Neuronal stem cell (in vitro differentiated cells): ENCODE results near the gene ATN1.

ENCODE experiments used
- DNase-seq: peaks from one replicate; pipeline ENCODE4 v3.0.0-alpha.2; 2013; ENCODE audit warnings: low spot score
- H2AFZ ChIP-seq: one replicate; pipeline ENCODE4 v1.6.1; 2013; ENCODE audit warnings: mild to moderate bottlenecking, low read length, inconsistent platforms
- H2AK5ac ChIP-seq: 2 replicates; pipeline ENCODE4 v1.6.1; 2013; ENCODE audit warnings: low read depth, mild to moderate bottlenecking, inconsistent platforms, low read length, moderate library complexity, mixed read lengths
- H2BK120ac ChIP-seq: 2 replicates; pipeline ENCODE4 v1.6.1; 2013; ENCODE audit warnings: low read depth, mild to moderate bottlenecking, inconsistent platforms, low read length, moderate library complexity, mixed read lengths
- H2BK12ac ChIP-seq: one replicate; pipeline ENCODE4 v1.6.1; 2013; ENCODE audit warnings: low read length, inconsistent platforms
- H2BK15ac ChIP-seq: 2 replicates; pipeline ENCODE4 v1.6.1; 2013; ENCODE audit warnings: mild to moderate bottlenecking, low read length, inconsistent platforms, mixed read lengths
- H2BK5ac ChIP-seq: one replicate; pipeline ENCODE4 v1.6.1; 2013; ENCODE audit warnings: inconsistent platforms, mild to moderate bottlenecking, low read length, moderate library complexity
- H3K14ac ChIP-seq: one replicate; pipeline ENCODE4 v1.6.1; 2013; ENCODE audit warnings: low read length, inconsistent platforms
- H3K18ac ChIP-seq: 2 replicates; pipeline ENCODE4 v1.6.1; 2013; ENCODE audit warnings: low read length, inconsistent platforms
- H3K23ac ChIP-seq: 2 replicates; pipeline ENCODE4 v1.6.1; 2013; ENCODE audit warnings: low read depth, mild to moderate bottlenecking, mixed read lengths, low read length, inconsistent platforms; ENCODE audit not compliant: poor library complexity
- H3K27ac ChIP-seq: replicated peaks from 3 replicates; pipeline ENCODE4 v1.5.1; 2013; ENCODE audit warnings: low read length, inconsistent platforms
- H3K27me3 ChIP-seq, 3 experiments: 2 replicates each; pipeline ENCODE4 v1.6.1; 2013; ENCODE audit warnings: low read length in 3 of 3, mild to moderate bottlenecking in 2 of 3, inconsistent platforms in 1 of 3, low read depth in 1 of 3, mixed read lengths in 1 of 3, moderate library complexity in 1 of 3; ENCODE audit not compliant: control insufficient read depth in 3 of 3, insufficient read depth in 3 of 3
- H3K36me3 ChIP-seq, 2 donors: replicated peaks in 1 of 2; 2 replicates each; pipeline ENCODE4 v1.6.1; 2013; ENCODE audit warnings: low read length in 2 of 2; ENCODE audit not compliant: control insufficient read depth in 2 of 2, insufficient read depth in 2 of 2
- H3K4ac ChIP-seq: 2 replicates; pipeline ENCODE4 v1.6.1; 2013; ENCODE audit warnings: inconsistent platforms, mild to moderate bottlenecking, low read length, moderate library complexity
- H3K4me1 ChIP-seq, 2 donors: 1 replicate in 1 of 2; 2 replicates in 1 of 2; pipeline ENCODE4 v1.6.1; 2013; ENCODE audit warnings: low read length in 2 of 2, low read depth in 1 of 2; ENCODE audit not compliant: control insufficient read depth in 2 of 2, insufficient read depth in 1 of 2
- H3K4me2 ChIP-seq: one replicate; pipeline ENCODE4 v1.6.1; 2013; ENCODE audit warnings: mild to moderate bottlenecking, low read length, inconsistent platforms; ENCODE audit not compliant: insufficient read depth, poor library complexity, severe bottlenecking
- H3K4me3 ChIP-seq, 2 donors: 2 replicates each; pipeline ENCODE4 v1.5.1; 2013; ENCODE audit warnings: low read length in 2 of 2, mild to moderate bottlenecking in 2 of 2, inconsistent platforms in 1 of 2, moderate library complexity in 1 of 2
- H3K79me1 ChIP-seq: one replicate; pipeline ENCODE4 v1.6.1; 2013; ENCODE audit warnings: low read depth, mild to moderate bottlenecking, inconsistent platforms, low read length, moderate library complexity
- H3K9ac ChIP-seq: one replicate; pipeline ENCODE4 v1.6.1; 2013; ENCODE audit warnings: mild to moderate bottlenecking, low read depth, low read length, inconsistent platforms; ENCODE audit not compliant: poor library complexity
- H3K9me3 ChIP-seq, 2 donors: replicated peaks in 1 of 2; 2 replicates each; pipeline versions ENCODE3 to v1.6.1; 2013; ENCODE audit warnings: low read length in 2 of 2, mild to moderate bottlenecking in 2 of 2, inconsistent platforms in 1 of 2, low read depth in 1 of 2, mixed read lengths in 1 of 2, moderate library complexity in 1 of 2; ENCODE audit not compliant: control insufficient read depth in 2 of 2, insufficient read depth in 1 of 2
- H4K8ac ChIP-seq: one replicate; pipeline ENCODE4 v1.6.1; 2013; ENCODE audit warnings: low read depth, mild to moderate bottlenecking, inconsistent platforms, low read length, moderate library complexity
- H4K91ac ChIP-seq: one replicate; pipeline ENCODE4 v1.6.1; 2013; ENCODE audit warnings: low read length, low read depth, mild to moderate bottlenecking, inconsistent platforms; ENCODE audit not compliant: poor library complexity
- WGBS, 2 donors: extraction: QIAGEN DNeasy Blood & Tissue Kit; methylation state at CpG; one replicate each; pipeline ENCODE4 v1.1.7; 2013; ENCODE audit warnings: missing lambda C conversion rate in 2 of 2, mixed read lengths in 1 of 2; ENCODE audit not compliant: insufficient read length in 2 of 2, insufficient replicate concordance in 1 of 2; ENCODE audit errors: extremely low coverage in 2 of 2; 5-methylcytosine and 5-hydroxymethylcytosine counted together

The ATN1 gene

GRCh38 chr12:6962285-6963015, 34.7 kb downstream of the ATN1 start:
- Histone ChIP-seq H2AFZ (peak overlapping the region; percentile 86), H2BK120ac (peak overlapping the region; percentile 83), H3K9me3 (no peaks in the 10 kb centered on the region), H2AK5ac (peak overlapping the region; percentile 98), H4K91ac (peak overlapping the region; percentile 79), H4K8ac (peak overlapping the region; percentile 52), H3K4me2 (no peak overlapping the region), H3K27ac (peak overlapping the region; percentile 47), H2BK5ac (peak overlapping the region; percentile 67), H3K23ac (peak overlapping the region; percentile 70), H3K4ac (peak overlapping the region; percentile 77), H3K36me3 (peaks cover 15 to 34% of the 10 kb centered on the region in 2 donors), H3K4me1 (peaks cover 15 to 23% of the 10 kb centered on the region in 2 donors), H3K27me3 (no peaks in the 10 kb centered on the region), H3K4me3 (peak overlapping the region in 1 of 2 donors; percentile 41), H2BK15ac (peak overlapping the region; percentile 98), H3K9ac (peak overlapping the region; percentile 56), H3K79me1 (no peaks in the 10 kb centered on the region), H2BK12ac (peak overlapping the region; percentile 90), H3K18ac (peak overlapping the region; percentile 99), H3K14ac (peak overlapping the region; percentile 78)
- no peak for DNase-seq
- no CpG with 5 or more reads among the region's 25 CpGs for WGBS, 2 donors

GRCh38 chr12:6963016-6963731, 35.4 kb downstream of the ATN1 start:
- peak overlapping the region; percentile 98 for H2AK5ac ChIP-seq
- H3K4me2 ChIP-seq, result no peak overlapping the region
- H3K27me3 ChIP-seq, result no peaks in the 10 kb centered on the region
- no peak for DNase-seq
- peak overlapping the region; percentile 67 for H2BK5ac ChIP-seq
- no peak overlapping the region for H3K27ac ChIP-seq
- peak overlapping the region; percentile 77 for H3K4ac ChIP-seq
- peak overlapping the region; percentile 83 for H2BK120ac ChIP-seq
- H2BK15ac ChIP-seq, result peak overlapping the region; percentile 98
- H4K8ac ChIP-seq, result no peak overlapping the region
- no peaks in the 10 kb centered on the region for H3K9me3 ChIP-seq
- peak overlapping the region; percentile 86 for H2AFZ ChIP-seq
- peak overlapping the region; percentile 99 for H3K18ac ChIP-seq
- no peak overlapping the region for H3K4me3 ChIP-seq
- H2BK12ac ChIP-seq, result peak overlapping the region; percentile 90
- no CpG with 5 or more reads among the region's 32 CpGs for WGBS, 2 donors
- H3K79me1 ChIP-seq, result no peaks in the 10 kb centered on the region
- peak overlapping the region; percentile 79 for H4K91ac ChIP-seq
- H3K23ac ChIP-seq, result peak overlapping the region; percentile 70
- H3K4me1 ChIP-seq, result peaks cover 15 to 23% of the 10 kb centered on the region in 2 donors
- H3K9ac ChIP-seq, result peak overlapping the region; percentile 31
- H3K14ac ChIP-seq, result peak overlapping the region; percentile 60
- H3K36me3 ChIP-seq, result peaks cover 22 to 41% of the 10 kb centered on the region in 2 donors

- peaks cover 29 to 48% of the 10 kb centered on the region in 2 donors for H3K36me3 ChIP-seq
- H3K23ac ChIP-seq, result no peak overlapping the region
- no peak overlapping the region for H3K4me3 ChIP-seq
- no peak for DNase-seq
- no peaks in the 10 kb centered on the region for H3K27me3 ChIP-seq
- H4K8ac ChIP-seq, result no peak overlapping the region
- H2BK120ac ChIP-seq, result no peak overlapping the region
- H2BK5ac ChIP-seq, result no peak overlapping the region
- H2BK12ac ChIP-seq, result no peak overlapping the region
- H2BK15ac ChIP-seq, result no peak overlapping the region
- H3K4ac ChIP-seq, result no peak overlapping the region
- no peaks in the 10 kb centered on the region for H3K9me3 ChIP-seq
- no peak overlapping the region for H2AK5ac ChIP-seq
- WGBS, 2 donors, result no CpG with 5 or more reads among the region's 17 CpGs
- peak overlapping the region; percentile 27 for H2AFZ ChIP-seq
- H3K4me1 ChIP-seq, result peaks cover 15 to 26% of the 10 kb centered on the region in 2 donors
- H3K9ac ChIP-seq, result no peak overlapping the region
- no peak overlapping the region for H3K18ac ChIP-seq
- no peak overlapping the region for H3K27ac ChIP-seq
- no peak overlapping the region for H4K91ac ChIP-seq
- H3K14ac ChIP-seq, result peak overlapping the region; percentile 67
- H3K4me2 ChIP-seq, result no peak overlapping the region
- H3K79me1 ChIP-seq, result no peaks in the 10 kb centered on the region
Measured at GRCh38 chr12:6963791-6964413, 36.1 kb downstream of the ATN1 start.
